H1 (cell line): ENCODE results near the gene ZNF280C. TPM values are rescaled to one million over a fixed set of nuclear protein-coding genes. Genes with fewer than 3 reads are reported as not detected.

Experiments
- CTCF ChIA-PET: fragments of 300-600 bp; sonication (Branson Sonifier 250); formaldehyde crosslinking; loops from one replicate; lab custom pipeline; 2021; ENCODE audit not compliant: partially characterized antibody; lab: Charles Lee
- POLR2A ChIA-PET: fragments of 300-600 bp; sonication (Branson Sonifier 250); formaldehyde crosslinking; loops from one replicate; lab custom pipeline; 2021; ENCODE audit warnings: inconsistent platforms; ENCODE audit not compliant: partially characterized antibody; lab: Charles Lee
- DNase-seq, 2 experiments: peaks; one replicate each; pipeline versions ENCODE4 v3.0.0 to v3.0.0-alpha.2; 2010 to 2022; ENCODE audit warnings: low spot score in 2 of 2, low read depth in 1 of 2, mixed read lengths in 1 of 2
- FAIRE-seq: peaks from 2 replicates; lab custom pipeline; 2011; peaks lifted over from hg19 to GRCh38; lab: Jason Lieb, UNC
- H2AFZ ChIP-seq: 2 replicates; pipeline ENCODE4 v1.8.1; 2012; ENCODE audit warnings: low read length, inconsistent platforms
- H2AK5ac ChIP-seq: 2 replicates; pipeline ENCODE4 v1.6.1; 2013; ENCODE audit warnings: low read depth, low read length
- H2BK120ac ChIP-seq: replicated peaks from 2 replicates; pipeline ENCODE3; 2013; ENCODE audit warnings: low read depth, low read length, inconsistent platforms
- H2BK12ac ChIP-seq: 2 replicates; pipeline ENCODE4 v1.6.1; 2013; ENCODE audit warnings: low read depth, low read length
- H2BK15ac ChIP-seq: 2 replicates; pipeline ENCODE4 v1.6.1; 2013; ENCODE audit warnings: low read length
- H2BK20ac ChIP-seq: 2 replicates; pipeline ENCODE4 v1.6.1; 2013; ENCODE audit warnings: low read length
- H2BK5ac ChIP-seq: 2 replicates; pipeline ENCODE4 v1.6.1; 2013; ENCODE audit warnings: low read depth, low read length
- H3K14ac ChIP-seq: 2 replicates; pipeline ENCODE4 v1.6.1; 2013; ENCODE audit warnings: inconsistent platforms; ENCODE audit not compliant: insufficient read length
- H3K18ac ChIP-seq: 2 replicates; pipeline ENCODE4 v1.6.1; 2013; ENCODE audit warnings: low read length; ENCODE audit errors: extremely low read depth
- H3K23ac ChIP-seq: 2 replicates; pipeline ENCODE4 v1.6.1; 2013; ENCODE audit warnings: inconsistent platforms; ENCODE audit not compliant: insufficient read length
- H3K23me2 ChIP-seq: 2 replicates; pipeline ENCODE4 v1.6.1; 2013; ENCODE audit warnings: low read depth, low read length
- H3K27ac ChIP-seq: 2 replicates; pipeline ENCODE4 v1.6.1; 2011; ENCODE audit warnings: low read depth, low read length, inconsistent platforms
- H3K27me3 ChIP-seq, 4 experiments: replicated peaks in 1 of 4; 1 replicate in 1 of 4; 2 replicates in 3 of 4; pipeline versions ENCODE4 v1.6.1 to v1.8.1; 2011 to 2013; ENCODE audit warnings: low read length in 3 of 4, mild to moderate bottlenecking in 3 of 4, inconsistent platforms in 2 of 4, mixed read lengths in 2 of 4, moderate library complexity in 1 of 4; ENCODE audit not compliant: control insufficient read depth in 3 of 4, insufficient read depth in 3 of 4; ENCODE audit errors: extremely low read depth in 1 of 4
- H3K36me3 ChIP-seq, 4 experiments: 2 replicates each; pipeline versions ENCODE4 v1.6.1 to v1.8.1; 2011 to 2013; ENCODE audit warnings: mild to moderate bottlenecking in 4 of 4, low read length in 3 of 4, moderate library complexity in 2 of 4, control low read depth in 1 of 4, inconsistent platforms in 1 of 4; ENCODE audit not compliant: insufficient read depth in 4 of 4, control insufficient read depth in 2 of 4
- H3K4ac ChIP-seq: replicated peaks from 2 replicates; pipeline ENCODE3; 2013; ENCODE audit warnings: low read length, low read depth, mixed read lengths, inconsistent platforms; ENCODE audit not compliant: insufficient read length
- H3K4me1 ChIP-seq, 4 experiments: replicated peaks in 1 of 4; 1 replicate in 1 of 4; 2 replicates in 3 of 4; pipeline versions ENCODE4 v1.6.1 to v1.8.1; 2011 to 2013; ENCODE audit warnings: low read length in 3 of 4, inconsistent platforms in 2 of 4, mixed read lengths in 1 of 4; ENCODE audit not compliant: insufficient read depth in 4 of 4, control insufficient read depth in 3 of 4
- H3K4me2 ChIP-seq, 2 experiments: 2 replicates each; pipeline versions ENCODE4 v1.6.1 to v1.8.1; 2011 to 2013; ENCODE audit warnings: low read depth in 2 of 2, low read length in 2 of 2, control low read depth in 1 of 2, inconsistent platforms in 1 of 2, mild to moderate bottlenecking in 1 of 2; ENCODE audit not compliant: insufficient read depth in 1 of 2
- H3K4me3 ChIP-seq, 4 experiments: fragments of 200-600, 300-600 bp in 1 of 4; sonication (generic), shearing (Covaris generic), sonication (Bioruptor Twin) in 1 of 4; 2 replicates each; pipeline versions ENCODE4 v1.5.1 to v1.8.1; 2011 to 2016; ENCODE audit warnings: low read length in 4 of 4, low read depth in 3 of 4, control low read depth in 2 of 4, inconsistent platforms in 2 of 4, mild to moderate bottlenecking in 2 of 4, mixed read lengths in 1 of 4, moderate library complexity in 1 of 4; ENCODE audit not compliant: insufficient read depth in 2 of 4; ENCODE audit errors: extremely low read depth in 1 of 4
- H3K56ac ChIP-seq: replicated peaks from 2 replicates; pipeline ENCODE3; 2013; ENCODE audit warnings: low read depth, mild to moderate bottlenecking, mixed read lengths, low read length, inconsistent platforms; ENCODE audit not compliant: insufficient read length
- H3K79me1 ChIP-seq: 2 replicates; pipeline ENCODE4 v1.6.1; 2013; ENCODE audit warnings: low read depth, low read length, control low read depth
- H3K79me2 ChIP-seq, 2 experiments: 2 replicates each; pipeline versions ENCODE4 v1.6.1 to v1.8.1; 2012 to 2013; ENCODE audit warnings: low read length in 2 of 2, mild to moderate bottlenecking in 2 of 2, inconsistent platforms in 1 of 2; ENCODE audit not compliant: insufficient read depth in 2 of 2, control insufficient read depth in 1 of 2
- H3K9ac ChIP-seq, 4 experiments: replicated peaks in 1 of 4; 1 replicate in 1 of 4; 2 replicates in 3 of 4; pipeline versions ENCODE4 v1.6.1 to v1.8.1; 2011 to 2013; ENCODE audit warnings: low read depth in 3 of 4, low read length in 3 of 4, control low read depth in 2 of 4, mild to moderate bottlenecking in 2 of 4, moderate library complexity in 2 of 4, inconsistent platforms in 1 of 4; ENCODE audit errors: extremely low read depth in 1 of 4
- H3K9me3 ChIP-seq, 2 experiments: 2 replicates each; pipeline versions ENCODE4 v1.6.1 to v1.8.1; 2012 to 2013; ENCODE audit warnings: mild to moderate bottlenecking in 2 of 2, moderate library complexity in 2 of 2, control low read depth in 1 of 2, inconsistent platforms in 1 of 2, low read depth in 1 of 2, low read length in 1 of 2, mixed read lengths in 1 of 2; ENCODE audit not compliant: insufficient read depth in 2 of 2
- H4K20me1 ChIP-seq, 2 experiments: replicated peaks in 1 of 2; 2 replicates each; pipeline versions ENCODE3 to v1.8.1; 2011 to 2013; ENCODE audit warnings: inconsistent platforms in 2 of 2, low read length in 2 of 2, mild to moderate bottlenecking in 1 of 2; ENCODE audit not compliant: insufficient read depth in 2 of 2, control insufficient read depth in 1 of 2
- H4K5ac ChIP-seq: 2 replicates; pipeline ENCODE4 v1.6.1; 2013; ENCODE audit warnings: low read length, low read depth, mixed read lengths, inconsistent platforms; ENCODE audit not compliant: insufficient read length
- H4K8ac ChIP-seq: 2 replicates; pipeline ENCODE4 v1.8.0; 2013; ENCODE audit warnings: mild to moderate bottlenecking, moderate library complexity, low read length, inconsistent platforms; ENCODE audit not compliant: insufficient read depth; ENCODE audit errors: extremely low read depth
- H4K91ac ChIP-seq: replicated peaks from 2 replicates; pipeline ENCODE3; 2013; ENCODE audit warnings: low read length, mixed read lengths, inconsistent platforms; ENCODE audit not compliant: insufficient read length
- CBX8 ChIP-seq: fragments of 300-800, 300-1000 bp; sonication (generic); IDR thresholded peaks from 2 replicates; pipeline ENCODE4 v1.7.1; 2016; ENCODE audit warnings: low read depth, low read length, borderline replicate concordance
- CHD1 ChIP-seq: IDR thresholded peaks from 2 replicates; pipeline ENCODE4 v1.6.1; 2012; ENCODE audit warnings: low read depth, low read length, improper control_type of control experiment
- HDAC6 ChIP-seq: IDR thresholded peaks from one replicate; pipeline ENCODE4 v1.7.1; 2012; ENCODE audit warnings: low read depth, mild to moderate bottlenecking, inconsistent platforms, low read length, moderate library complexity
- KDM1A ChIP-seq: fragments of 200-600, 300-600 bp; sonication (generic); IDR thresholded peaks from 2 replicates; pipeline ENCODE4 v1.7.1; 2016; ENCODE audit warnings: mild to moderate bottlenecking, low read length, borderline replicate concordance
- KDM4A ChIP-seq: IDR thresholded peaks from one replicate; pipeline ENCODE4 v1.7.1; 2012; ENCODE audit warnings: low read depth, mild to moderate bottlenecking, moderate library complexity, low read length, inconsistent platforms; ENCODE audit not compliant: severe bottlenecking
- PHF8 ChIP-seq: fragments of 200-600 bp; sonication (generic); conservative IDR thresholded peaks from 2 replicates; pipeline ENCODE4 v1.7.1; 2012; ENCODE audit warnings: low read depth, mild to moderate bottlenecking, inconsistent platforms, low read length, moderate library complexity
- RAD21 ChIP-seq, 2 experiments: IDR thresholded peaks in 1 of 2; conservative IDR thresholded peaks in 1 of 2; 2 replicates each; pipeline ENCODE4 v1.6.1; 2011; ENCODE audit warnings: low read depth in 2 of 2, low read length in 2 of 2, improper control_type of control experiment in 1 of 2, inconsistent platforms in 1 of 2, mild to moderate bottlenecking in 1 of 2, moderate library complexity in 1 of 2
- RBBP5 ChIP-seq: IDR thresholded peaks from 2 replicates; pipeline ENCODE4 v1.7.1; 2012; ENCODE audit warnings: low read depth, mild to moderate bottlenecking, inconsistent platforms, low read length, moderate library complexity, borderline replicate concordance
- SAP30 ChIP-seq: fragments of 300-600 bp; sonication (generic); IDR thresholded peaks from 2 replicates; pipeline ENCODE4 v1.7.1; 2012; ENCODE audit warnings: low read length, moderate library complexity, mild to moderate bottlenecking, inconsistent platforms; ENCODE audit not compliant: insufficient read depth, insufficient replicate concordance
- SP4 ChIP-seq: IDR thresholded peaks from 2 replicates; pipeline ENCODE4 v1.6.1; 2012; ENCODE audit warnings: low read length, inconsistent platforms
- SUZ12 ChIP-seq: fragments of 200-600 bp; sonication (generic); IDR thresholded peaks from 2 replicates; pipeline ENCODE4 v1.6.1; 2012; ENCODE audit warnings: mild to moderate bottlenecking, inconsistent platforms, low read length, moderate library complexity, mixed read lengths
- WGBS, 2 experiments: shearing (Covaris generic) in 1 of 2; methylation state at CpG; one replicate each; pipeline versions ENCODE4 v1.1.6 to v1.1.7; 2013 to 2015; ENCODE audit warnings: low lambda C conversion rate in 2 of 2, mixed read lengths in 2 of 2, inconsistent platforms in 1 of 2, low coverage in 1 of 2, missing lambda C conversion rate in 1 of 2; ENCODE audit not compliant: insufficient replicate concordance in 2 of 2, insufficient coverage in 1 of 2, insufficient read length in 1 of 2; ENCODE audit errors: extremely low coverage in 1 of 2, missing lambda C conversion rate in 1 of 2; 5-methylcytosine and 5-hydroxymethylcytosine counted together
- polyA plus RNA-seq, 7 experiments: library from polyadenylated mRNA; depleted of rRNA in 3 of 7; stranded (reverse) in 5 of 7; unstranded in 2 of 7; fragments of >200 nt in 5 of 7; fragments of 200-250 nt in 2 of 7; gene quantifications; 1 replicate in 5 of 7; 2 replicates in 1 of 7; 4 replicates in 1 of 7; pipeline versions ENCODE4 v1.2.1 to v1.2.3, GENCODE V29; 2011 to 2013; ENCODE audit warnings: missing spikeins in 2 of 7, mixed read lengths in 2 of 7
- total RNA-seq: library from RNA; stranded (reverse); fragmentation: NEBNext Ultra II Directional; extraction: Animal tissue kit (Norgen Biotek cat#: 25700); gene quantifications from 2 replicates; pipeline ENCODE4 v1.2.1, GENCODE V29; 2021

Gene ZNF280C
- total and polyA plus RNA-seq, 2 of the 8 experiments (the other 6 are each of a cell fraction or from before 2014, with no cell fraction given), result 8.4 to 13.4 TPM

DNA sequence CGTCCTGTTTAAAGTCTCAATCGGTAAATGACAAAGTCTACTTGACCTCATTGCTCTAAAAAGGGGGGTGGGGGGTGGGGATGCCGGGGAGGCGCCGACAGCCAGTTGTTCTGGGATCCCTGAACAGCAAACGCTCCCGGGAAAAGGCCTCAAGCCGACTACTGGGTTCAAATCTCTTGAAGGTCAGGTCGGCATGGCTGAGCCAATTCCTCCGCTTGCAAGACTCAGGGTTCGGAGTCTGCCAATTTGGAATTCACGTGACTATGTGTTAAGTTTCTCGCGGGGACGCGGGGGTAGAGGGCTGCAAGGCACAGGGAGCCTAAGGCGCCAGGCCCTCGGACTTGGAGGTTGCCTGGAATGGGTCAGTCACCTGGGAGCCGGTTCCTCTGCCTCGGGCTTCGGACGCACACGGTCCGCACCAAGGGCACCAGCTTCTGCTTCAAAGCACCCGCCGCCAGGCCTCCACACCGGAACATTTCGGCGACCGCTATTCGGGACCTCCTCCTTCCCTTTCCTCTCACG is 103.5 kb downstream of the ZNF280C start:
- Histone ChIP-seq H4K20me1 (no peaks in the 10 kb centered on the region), H2AK5ac (no peak overlapping the region), H2AFZ (peak overlapping the region; percentile 62; the same call in 1 of the 2 replicates), H4K91ac (no peak overlapping the region), H3K14ac (no peak overlapping the region), H3K79me1 (0 out of 2 replicates have a peak, but pooled peaks cover 2% of the 10 kb centered on the region), H3K23ac (no peak overlapping the region), H3K9me3 (no peaks in the 10 kb centered on the region), H3K4ac (no peak overlapping the region), H4K5ac (peak overlapping the region; percentile 72), H2BK5ac (no peak overlapping the region; the same call in 1 of the 2 replicates), H3K56ac (peak overlapping the region; percentile 59), H3K79me2 (peaks cover 0 to 13% of the 10 kb centered on the region in 2 experiments; a peak in 2 of 4 replicates), H2BK120ac (no peak overlapping the region), H2BK20ac (no peak overlapping the region), H3K4me3 (peak overlapping the region; percentile 68 to 82 (median 76)), H4K8ac (peak overlapping the region; percentile 93; the same call in 1 of the 2 replicates), H3K9ac (peak overlapping the region; percentile 38 to 72 (median 52); a peak in 5 of 7 replicates), H3K27ac (no peak overlapping the region), H3K27me3 (no peaks in the 10 kb centered on the region), H3K4me1 (peaks cover 0 to under 1% (median 0%) of the 10 kb centered on the region in 4 experiments; a peak in 3 of 7 replicates), H3K4me2 (peak overlapping the region; percentile 67 to 82), H3K36me3 (no peaks in the 10 kb centered on the region), H3K23me2 (peaks cover 2% of the 10 kb centered on the region; the same call in 1 of the 2 replicates), H2BK12ac (no peak overlapping the region), H2BK15ac (no peak overlapping the region), H3K18ac (no peak overlapping the region; the same call in 1 of the 2 replicates)
- no peak for TF ChIP-seq CBX8
- no peak for TF ChIP-seq HDAC6
- no peak for TF ChIP-seq SUZ12
- TF ChIP-seq SAP30, result no peak
- TF ChIP-seq RBBP5, result no peak
- TF ChIP-seq KDM4A, result peak; percentile 73
- TF ChIP-seq RAD21 (IDR thresholded peaks at IDR 0.05 in 1 of 2, conservative IDR thresholded peaks at IDR 0.05 in 1 of 2; ENCODE audit: low read depth in 2 of 2, low read length in 2 of 2), result no peak
- no peak for TF ChIP-seq SP4
- TF ChIP-seq PHF8, result peak; percentile 49; the same call in 1 of the 2 replicates
- TF ChIP-seq CHD1, result no peak
- no peak for TF ChIP-seq KDM1A
- ChIA-PET POLR2A (interaction anchor here (0.6 to 1.2 kb wide), 2 partner anchors 9 to 553 kb away, joined by 3 read pairs; no protein-coding TSS in a partner anchor), CTCF (no interaction called here)
- WGBS, 2 experiments, result 2% methylated on average over 20 of the region's 32 CpGs; no CpG with 5 or more reads in 1 of the 2 experiments
- FAIRE-seq (no peak), DNase-seq (peak in 1 of 2 experiments; percentile 5)
